NB4 (cell line): Measurements from ENCODE around the gene MANEAL.
A peak's percentile ranks its signal among the peaks of the same experiment; 100 is the strongest.

Experiments
- DNase-seq: peaks from one replicate; pipeline ENCODE4 v3.0.0; 2010; ENCODE audit warnings: low read depth
- H3K4me3 ChIP-seq: one replicate; pipeline ENCODE4 v1.5.1; 2011; ENCODE audit warnings: mild to moderate bottlenecking, low read depth, low read length, moderate library complexity
- CTCF ChIP-seq: IDR thresholded peaks from one replicate; pipeline ENCODE4 v1.5.1; 2012; ENCODE audit warnings: low read depth, low read length
- MYC ChIP-seq: IDR thresholded peaks from 2 replicates; pipeline ENCODE4 v1.6.1; 2011; ENCODE audit warnings: low read depth, low read length
- POLR2A ChIP-seq: IDR thresholded peaks from 2 replicates; pipeline ENCODE4 v1.6.1; 2011; ENCODE audit warnings: mild to moderate bottlenecking; ENCODE audit not compliant: insufficient read length; ENCODE audit errors: extremely low read depth
- TF ChIP-seq, protein P1 (sequence below): IDR thresholded peaks from 2 replicates; pipeline ENCODE4 v1.6.1; 2011; ENCODE audit warnings: low read depth, low read length

MANEAL gene

GRCh38 chr1:37776946-37777516 lies 16.6 kb upstream of the MANEAL start:
- DNase-seq, result no peak
- TF ChIP-seq, protein P1, sequence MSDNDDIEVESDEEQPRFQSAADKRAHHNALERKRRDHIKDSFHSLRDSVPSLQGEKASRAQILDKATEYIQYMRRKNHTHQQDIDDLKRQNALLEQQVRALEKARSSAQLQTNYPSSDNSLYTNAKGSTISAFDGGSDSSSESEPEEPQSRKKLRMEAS, result no peak
- TF ChIP-seq CTCF (no peak), POLR2A (no peak), MYC (no peak)

GRCh38 chr1:37778654-37779053 lies 15.0 kb upstream of the MANEAL start:
- TF ChIP-seq CTCF (no peak), MYC (no peak), POLR2A (no peak)
- TF ChIP-seq, protein P1, result no peak
- no peak for DNase-seq
- no peak overlapping the region for H3K4me3 ChIP-seq

More at GRCh38 chr1:37776946-37777516, 16.6 kb upstream of the MANEAL start:
- no peak overlapping the region for H3K4me3 ChIP-seq

DNA sequence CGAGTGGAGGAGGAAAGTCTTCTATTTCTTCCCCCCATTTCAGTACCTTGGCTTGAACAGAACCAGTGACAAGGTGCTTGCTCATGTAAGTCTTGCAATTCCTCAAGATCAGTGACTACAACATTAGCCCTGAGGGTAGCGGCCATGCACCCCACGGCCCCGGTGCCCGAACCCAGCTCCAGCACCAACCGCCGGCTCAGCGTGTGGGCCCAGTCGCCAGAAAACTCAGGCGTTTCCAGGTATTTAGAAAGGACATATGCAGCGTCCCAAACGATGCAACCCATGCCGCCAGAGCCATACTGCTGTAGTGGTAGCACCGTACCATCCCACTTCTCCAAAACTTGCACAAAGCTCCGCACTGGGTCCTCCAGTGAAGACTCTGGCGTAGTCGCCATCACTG lies 11.2 kb upstream of the MANEAL start:
- TF ChIP-seq, protein P1, result no peak
- no peak for TF ChIP-seq MYC
- no peak for TF ChIP-seq POLR2A
- TF ChIP-seq CTCF, result no peak

GRCh38 chr1:37792943-37793686 lies 532 bp upstream of the MANEAL start:
- no peak for DNase-seq
- no peak for TF ChIP-seq CTCF
- TF ChIP-seq POLR2A, result no peak
- no peak overlapping the region for H3K4me3 ChIP-seq

More for the DNA sequence above, 11.2 kb upstream of the MANEAL start:
- no peak overlapping the region for H3K4me3 ChIP-seq
- no peak for DNase-seq

- no peak overlapping the region for H3K4me3 ChIP-seq
- TF ChIP-seq CTCF, result no peak
- TF ChIP-seq POLR2A, result no peak
- TF ChIP-seq MYC, result no peak
- TF ChIP-seq, protein P1, result no peak
- DNase-seq, result peak; percentile 8
Observed at GRCh38 chr1:37794372-37795339, 1.0 kb downstream of the MANEAL start.
